ENCODE results near the gene THSD4. TPM values are rescaled to one million over a fixed set of nuclear protein-coding genes. Genes with fewer than 3 reads are reported as not detected.

Gene THSD4
- polyA plus RNA-seq, 1 donor from 2014 or later, result 0.46 TPM

DNA sequence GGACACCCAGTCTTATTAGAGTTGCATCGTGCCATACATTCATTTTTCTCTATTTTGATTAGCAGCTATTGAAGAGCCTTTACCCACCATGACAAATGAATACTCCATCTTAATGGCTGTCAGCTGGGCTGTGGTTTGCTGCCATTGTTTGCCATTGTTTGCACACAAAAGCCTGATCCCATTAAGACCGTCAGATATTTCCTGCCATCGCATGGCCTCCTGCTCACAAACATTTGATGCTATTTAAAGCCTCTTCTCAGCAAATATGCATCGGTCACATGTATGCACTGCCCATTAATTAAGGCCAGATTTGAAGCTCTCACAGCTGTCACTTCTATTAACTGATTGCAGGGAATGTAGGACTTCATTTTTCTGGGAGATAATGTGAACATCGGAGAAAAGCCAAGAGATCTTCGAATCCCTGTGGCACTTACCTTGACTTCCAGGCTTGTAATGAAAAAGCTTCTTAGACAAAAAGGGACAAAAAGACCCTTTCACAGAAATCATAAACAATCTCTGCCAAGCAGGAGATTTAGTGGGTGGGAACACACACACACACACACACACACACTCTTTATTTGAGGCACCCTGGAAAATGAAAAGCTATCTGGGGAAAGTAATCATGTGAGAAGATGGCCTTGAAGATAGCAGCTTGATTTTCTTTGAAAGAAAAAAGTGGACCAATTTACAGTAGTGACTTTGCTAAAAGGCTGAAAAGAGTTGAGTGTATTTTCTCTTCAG, 519.7 kb downstream of the THSD4 start:
- Histone ChIP-seq H3K9ac (ENCODE audit: low read length) (no peak overlapping the region), H3K79me2 (replicated peaks; ENCODE audit: insufficient read depth, low read length) (no peaks in the 10 kb centered on the region), H4K20me1 (ENCODE audit: insufficient read depth) (no peaks in the 10 kb centered on the region), H3F3A (ENCODE audit: insufficient read depth, low read length, poor library complexity, severe bottlenecking) (no peaks in the 10 kb centered on the region), H3K4me3 (ENCODE audit: low read length) (no peak overlapping the region), H2AFZ (ENCODE audit: low read depth, low read length) (peak overlapping the region; percentile 8), H3K27ac (ENCODE audit: low read length) (peak overlapping the region; percentile 67), H3K27me3 (ENCODE audit: insufficient read depth, low read depth, low read length) (no peaks in the 10 kb centered on the region), H3K9me3 (ENCODE audit: low read length) (no peaks in the 10 kb centered on the region), H3K36me3 (ENCODE audit: insufficient read depth, low read length) (no peaks in the 10 kb centered on the region), H3K4me2 (ENCODE audit: low read length) (no peak overlapping the region), H3K9me2 (ENCODE audit: insufficient read depth, low read length) (no peaks in the 10 kb centered on the region)
- no peak for TF ChIP-seq TAF1 (IDR thresholded peaks at IDR 0.05; ENCODE audit: low read depth)
- peak; percentile 18 for TF ChIP-seq POLR2AphosphoS5 (IDR thresholded peaks at IDR 0.05)

DNA sequence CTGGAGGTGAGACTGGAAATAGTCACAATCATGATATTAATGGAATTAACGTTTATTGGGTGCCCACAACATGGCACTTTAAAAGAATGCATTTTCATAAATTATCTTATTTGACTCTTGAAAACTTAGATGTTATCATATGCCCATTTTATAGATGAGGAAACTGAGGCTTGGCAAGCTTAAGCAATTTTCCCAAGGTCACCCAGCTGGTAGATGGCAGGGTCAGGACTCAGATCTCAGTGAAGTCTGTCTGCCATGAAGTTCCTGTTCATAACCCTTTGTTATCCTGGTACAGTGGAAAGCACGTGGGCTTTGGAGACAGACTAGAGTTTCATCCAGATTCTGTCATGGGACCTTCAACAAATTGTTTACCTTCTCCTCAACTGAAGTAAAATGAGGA, 520.5 kb downstream of the THSD4 start:
- no peaks in the 10 kb centered on the region for H3F3A ChIP-seq (ENCODE audit: insufficient read depth, low read length, poor library complexity, severe bottlenecking)

More for the DNA sequence above, 520.5 kb downstream of the THSD4 start:
- H3K9me2 ChIP-seq (ENCODE audit: insufficient read depth, low read length), result no peaks in the 10 kb centered on the region
- no peak overlapping the region for H3K9ac ChIP-seq (ENCODE audit: low read length)
- peak overlapping the region; percentile 67 for H3K27ac ChIP-seq (ENCODE audit: low read length)
- no peaks in the 10 kb centered on the region for H3K27me3 ChIP-seq (ENCODE audit: insufficient read depth, low read depth, low read length)
- H3K36me3 ChIP-seq (ENCODE audit: insufficient read depth, low read length), result no peaks in the 10 kb centered on the region
- TF ChIP-seq EZH2 (IDR thresholded peaks at IDR 0.05; ENCODE audit: borderline replicate concordance, insufficient read depth, low read length, poor library complexity, severe bottlenecking) (no peak), POLR2AphosphoS5 (IDR thresholded peaks at IDR 0.05) (no peak), EP300 (conservative IDR thresholded peaks at IDR 0.05; ENCODE audit: poor library complexity, severe bottlenecking) (no peak), SMC3 (conservative IDR thresholded peaks at IDR 0.05; ENCODE audit: poor library complexity) (no peak), TAF1 (IDR thresholded peaks at IDR 0.05; ENCODE audit: low read depth) (no peak), MXI1 (conservative IDR thresholded peaks at IDR 0.05; ENCODE audit: poor library complexity, severe bottlenecking) (no peak), RAD21 (conservative IDR thresholded peaks at IDR 0.05) (no peak)
- TF ChIP-seq, protein P1, sequence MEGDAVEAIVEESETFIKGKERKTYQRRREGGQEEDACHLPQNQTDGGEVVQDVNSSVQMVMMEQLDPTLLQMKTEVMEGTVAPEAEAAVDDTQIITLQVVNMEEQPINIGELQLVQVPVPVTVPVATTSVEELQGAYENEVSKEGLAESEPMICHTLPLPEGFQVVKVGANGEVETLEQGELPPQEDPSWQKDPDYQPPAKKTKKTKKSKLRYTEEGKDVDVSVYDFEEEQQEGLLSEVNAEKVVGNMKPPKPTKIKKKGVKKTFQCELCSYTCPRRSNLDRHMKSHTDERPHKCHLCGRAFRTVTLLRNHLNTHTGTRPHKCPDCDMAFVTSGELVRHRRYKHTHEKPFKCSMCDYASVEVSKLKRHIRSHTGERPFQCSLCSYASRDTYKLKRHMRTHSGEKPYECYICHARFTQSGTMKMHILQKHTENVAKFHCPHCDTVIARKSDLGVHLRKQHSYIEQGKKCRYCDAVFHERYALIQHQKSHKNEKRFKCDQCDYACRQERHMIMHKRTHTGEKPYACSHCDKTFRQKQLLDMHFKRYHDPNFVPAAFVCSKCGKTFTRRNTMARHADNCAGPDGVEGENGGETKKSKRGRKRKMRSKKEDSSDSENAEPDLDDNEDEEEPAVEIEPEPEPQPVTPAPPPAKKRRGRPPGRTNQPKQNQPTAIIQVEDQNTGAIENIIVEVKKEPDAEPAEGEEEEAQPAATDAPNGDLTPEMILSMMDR (IDR thresholded peaks at IDR 0.05; ENCODE audit: poor library complexity, severe bottlenecking), result no peak
- TF ChIP-seq, protein P2, sequence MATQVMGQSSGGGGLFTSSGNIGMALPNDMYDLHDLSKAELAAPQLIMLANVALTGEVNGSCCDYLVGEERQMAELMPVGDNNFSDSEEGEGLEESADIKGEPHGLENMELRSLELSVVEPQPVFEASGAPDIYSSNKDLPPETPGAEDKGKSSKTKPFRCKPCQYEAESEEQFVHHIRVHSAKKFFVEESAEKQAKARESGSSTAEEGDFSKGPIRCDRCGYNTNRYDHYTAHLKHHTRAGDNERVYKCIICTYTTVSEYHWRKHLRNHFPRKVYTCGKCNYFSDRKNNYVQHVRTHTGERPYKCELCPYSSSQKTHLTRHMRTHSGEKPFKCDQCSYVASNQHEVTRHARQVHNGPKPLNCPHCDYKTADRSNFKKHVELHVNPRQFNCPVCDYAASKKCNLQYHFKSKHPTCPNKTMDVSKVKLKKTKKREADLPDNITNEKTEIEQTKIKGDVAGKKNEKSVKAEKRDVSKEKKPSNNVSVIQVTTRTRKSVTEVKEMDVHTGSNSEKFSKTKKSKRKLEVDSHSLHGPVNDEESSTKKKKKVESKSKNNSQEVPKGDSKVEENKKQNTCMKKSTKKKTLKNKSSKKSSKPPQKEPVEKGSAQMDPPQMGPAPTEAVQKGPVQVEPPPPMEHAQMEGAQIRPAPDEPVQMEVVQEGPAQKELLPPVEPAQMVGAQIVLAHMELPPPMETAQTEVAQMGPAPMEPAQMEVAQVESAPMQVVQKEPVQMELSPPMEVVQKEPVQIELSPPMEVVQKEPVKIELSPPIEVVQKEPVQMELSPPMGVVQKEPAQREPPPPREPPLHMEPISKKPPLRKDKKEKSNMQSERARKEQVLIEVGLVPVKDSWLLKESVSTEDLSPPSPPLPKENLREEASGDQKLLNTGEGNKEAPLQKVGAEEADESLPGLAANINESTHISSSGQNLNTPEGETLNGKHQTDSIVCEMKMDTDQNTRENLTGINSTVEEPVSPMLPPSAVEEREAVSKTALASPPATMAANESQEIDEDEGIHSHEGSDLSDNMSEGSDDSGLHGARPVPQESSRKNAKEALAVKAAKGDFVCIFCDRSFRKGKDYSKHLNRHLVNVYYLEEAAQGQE (IDR thresholded peaks at IDR 0.05; ENCODE audit: borderline replicate concordance), result no peak
- no peak overlapping the region for H3K4me3 ChIP-seq (ENCODE audit: low read length)
- H3K79me2 ChIP-seq (replicated peaks; ENCODE audit: insufficient read depth, low read length), result no peaks in the 10 kb centered on the region
- no peak overlapping the region for H2AFZ ChIP-seq (ENCODE audit: low read depth, low read length)
- no peak overlapping the region for H3K4me2 ChIP-seq (ENCODE audit: low read length)
- no peaks in the 10 kb centered on the region for H3K9me3 ChIP-seq (ENCODE audit: low read length)
- H4K20me1 ChIP-seq (ENCODE audit: insufficient read depth), result no peaks in the 10 kb centered on the region

All from neural cell (in vitro differentiated cells).